GM18519 (cell line): ENCODE measurements around the gene ADAP1.

Experiments used
- ATAC-seq: cut with Tn5 transposase; IDR thresholded peaks from one replicate; pipeline ENCODE4 v1.9.1; 2021; ENCODE audit warnings: mild to moderate bottlenecking, moderate library complexity; ENCODE audit not compliant: unreplicated experiment, low FRiP score

The ADAP1 gene

GRCh38 chr7:871900-872537 is 82.5 kb downstream of the ADAP1 start:
- no peak for ATAC-seq

DNA sequence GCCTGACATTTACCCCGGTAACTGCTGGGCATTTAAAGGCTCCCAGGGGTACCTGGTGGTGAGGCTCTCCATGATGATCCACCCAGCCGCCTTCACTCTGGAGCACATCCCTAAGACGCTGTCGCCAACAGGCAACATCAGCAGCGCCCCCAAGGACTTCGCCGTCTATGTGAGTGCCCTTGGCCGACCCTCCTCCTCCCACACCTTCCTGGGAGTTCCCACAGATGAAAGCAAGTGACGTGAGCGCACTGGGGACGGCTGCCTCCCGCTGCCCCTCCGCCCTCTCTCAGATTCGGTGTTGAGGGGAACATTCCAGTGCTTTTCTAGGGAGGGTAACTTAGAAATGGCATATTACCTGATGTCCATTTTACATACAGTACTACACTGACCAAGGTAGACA is 85.1 kb downstream of the ADAP1 start:
- ATAC-seq: no peak

DNA sequence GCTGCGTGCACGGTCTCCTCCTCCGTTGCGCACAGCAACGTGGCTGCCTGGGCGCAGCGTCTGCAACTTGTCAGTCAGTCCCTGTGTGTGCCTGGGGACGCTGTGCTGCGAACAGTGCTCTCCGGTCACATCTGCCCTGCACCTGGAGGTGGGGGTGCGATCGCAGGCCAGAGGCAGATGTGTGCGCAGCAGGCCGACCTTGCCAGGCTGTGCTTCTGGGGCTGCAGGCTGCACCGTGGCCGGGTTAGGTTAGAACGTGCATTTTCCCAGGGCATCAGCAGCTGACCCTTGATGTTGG is 86.3 kb downstream of the ADAP1 start:
- no peak for ATAC-seq

- no peak for ATAC-seq
Observed at GRCh38 chr7:867406-868188, 86.9 kb downstream of the ADAP1 start.

DNA sequence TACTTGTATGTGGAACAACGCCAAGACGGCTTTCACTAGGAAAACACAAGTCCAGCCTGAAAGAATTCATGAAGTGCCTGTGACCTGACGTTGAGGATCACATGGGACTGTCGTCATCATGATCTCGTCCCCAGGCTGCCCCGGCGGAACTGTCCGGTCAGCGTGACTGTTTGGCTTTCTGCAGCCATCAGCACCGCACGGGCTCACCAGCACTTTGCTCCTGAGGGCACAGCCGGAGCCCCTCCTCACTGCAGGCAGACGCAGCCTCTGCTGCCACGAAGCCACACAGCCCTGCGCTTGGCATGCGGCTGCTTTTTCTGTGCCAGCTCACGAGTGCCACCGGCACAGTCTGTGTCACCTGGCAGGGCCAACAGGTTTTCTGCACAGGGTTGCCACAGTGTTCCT is 87.5 kb downstream of the ADAP1 start:
- no peak for ATAC-seq

- no peak for ATAC-seq
Observed at GRCh38 chr7:865921-866320, 88.6 kb downstream of the ADAP1 start.

DNA sequence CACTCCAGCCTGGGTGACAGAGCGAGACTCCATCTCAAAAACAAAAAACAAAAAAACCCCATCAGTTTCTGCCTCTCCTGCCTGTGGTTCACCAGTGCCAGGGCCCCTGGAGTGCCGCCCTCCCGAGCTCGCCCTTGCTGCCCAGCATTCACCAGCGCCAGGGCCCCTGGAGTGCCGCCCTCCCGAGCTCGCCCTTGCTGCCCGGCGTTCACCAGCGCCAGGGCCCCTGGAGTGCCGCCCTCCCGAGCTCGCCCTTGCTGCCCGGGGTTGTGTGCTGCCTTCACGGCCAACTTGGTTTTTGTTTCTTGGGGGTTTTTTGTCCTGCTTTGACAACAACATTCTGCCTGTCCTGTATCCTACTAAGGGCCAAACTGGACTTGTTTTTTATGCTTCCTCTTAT is 91.4 kb downstream of the ADAP1 start:
- ATAC-seq: no peak

- ATAC-seq: no peak
Observed at GRCh38 chr7:862157-862556, 92.3 kb downstream of the ADAP1 start.

GRCh38 chr7:861222-861621 is 93.3 kb downstream of the ADAP1 start:
- no peak for ATAC-seq

- no peak for ATAC-seq
Observed at GRCh38 chr7:860149-860548, 94.3 kb downstream of the ADAP1 start.

DNA sequence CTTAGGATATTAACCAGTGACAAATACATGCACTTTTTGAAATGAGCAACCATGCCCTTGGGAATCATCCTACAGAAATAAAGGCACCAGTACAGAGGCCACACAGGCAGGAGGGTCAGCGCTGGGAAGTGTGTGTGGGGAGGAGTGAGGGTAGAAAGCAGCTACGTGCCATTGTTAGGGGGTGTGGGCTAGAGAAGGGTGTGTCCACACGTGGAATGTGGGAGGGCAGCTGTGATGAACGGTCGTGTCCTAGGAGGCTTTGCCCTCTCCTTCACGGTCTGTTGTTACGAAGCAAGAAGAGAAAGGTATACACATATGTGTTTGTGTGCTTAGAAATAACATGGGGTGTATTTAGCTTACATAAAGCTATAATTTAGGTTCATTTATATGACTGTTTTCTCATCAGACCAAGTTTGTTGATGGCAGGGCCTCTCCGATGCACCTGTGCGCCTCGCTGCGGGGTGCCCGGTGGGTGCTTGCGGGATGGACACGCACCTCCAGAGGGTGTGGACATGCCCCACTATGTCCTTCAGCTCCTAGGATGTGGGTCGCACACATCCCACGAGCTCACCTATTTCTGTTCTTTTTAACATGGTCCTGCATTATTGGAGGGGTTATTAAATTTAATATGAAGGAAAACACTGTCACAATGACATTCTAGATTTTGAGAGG is 95.0 kb downstream of the ADAP1 start:
- no peak for ATAC-seq

- no peak for ATAC-seq
Observed at GRCh38 chr7:857661-858060, 96.8 kb downstream of the ADAP1 start.

DNA sequence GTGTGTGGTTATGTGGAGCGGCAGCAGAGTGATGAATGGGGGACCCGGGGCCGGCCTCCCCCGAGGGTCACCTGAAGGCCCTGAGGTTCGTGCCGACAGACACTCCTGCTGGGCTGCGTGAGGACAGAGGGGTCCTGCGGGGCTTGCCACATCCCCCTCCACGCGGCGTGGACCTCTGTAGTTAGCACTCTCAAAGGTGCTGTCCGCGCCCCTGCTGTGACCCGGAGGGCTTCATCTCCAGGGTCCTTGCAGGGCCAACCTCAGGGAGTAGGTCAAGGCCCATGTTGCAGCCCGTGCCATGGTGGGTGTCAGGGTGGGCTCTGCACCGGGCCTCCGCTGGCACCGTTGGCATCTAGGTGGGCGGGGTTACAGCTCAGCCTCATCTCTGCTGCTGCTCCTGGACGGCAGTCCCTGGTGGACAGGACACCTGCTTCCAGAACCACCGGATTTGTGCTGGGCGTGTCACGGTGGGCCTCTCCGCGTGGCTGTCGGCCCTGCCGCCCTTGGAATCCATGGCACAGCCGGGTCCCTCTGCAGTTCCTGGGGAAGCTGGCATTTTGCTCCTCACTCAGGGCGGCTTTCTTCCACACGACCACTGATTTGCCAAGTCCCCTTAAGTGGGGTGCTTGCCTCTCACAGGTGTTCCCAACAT is 97.9 kb downstream of the ADAP1 start:
- ATAC-seq: no peak

GRCh38 chr7:855686-856369 is 98.7 kb downstream of the ADAP1 start:
- ATAC-seq: no peak

- ATAC-seq: no peak
Observed at GRCh38 chr7:854118-854775, 100.2 kb downstream of the ADAP1 start.

DNA sequence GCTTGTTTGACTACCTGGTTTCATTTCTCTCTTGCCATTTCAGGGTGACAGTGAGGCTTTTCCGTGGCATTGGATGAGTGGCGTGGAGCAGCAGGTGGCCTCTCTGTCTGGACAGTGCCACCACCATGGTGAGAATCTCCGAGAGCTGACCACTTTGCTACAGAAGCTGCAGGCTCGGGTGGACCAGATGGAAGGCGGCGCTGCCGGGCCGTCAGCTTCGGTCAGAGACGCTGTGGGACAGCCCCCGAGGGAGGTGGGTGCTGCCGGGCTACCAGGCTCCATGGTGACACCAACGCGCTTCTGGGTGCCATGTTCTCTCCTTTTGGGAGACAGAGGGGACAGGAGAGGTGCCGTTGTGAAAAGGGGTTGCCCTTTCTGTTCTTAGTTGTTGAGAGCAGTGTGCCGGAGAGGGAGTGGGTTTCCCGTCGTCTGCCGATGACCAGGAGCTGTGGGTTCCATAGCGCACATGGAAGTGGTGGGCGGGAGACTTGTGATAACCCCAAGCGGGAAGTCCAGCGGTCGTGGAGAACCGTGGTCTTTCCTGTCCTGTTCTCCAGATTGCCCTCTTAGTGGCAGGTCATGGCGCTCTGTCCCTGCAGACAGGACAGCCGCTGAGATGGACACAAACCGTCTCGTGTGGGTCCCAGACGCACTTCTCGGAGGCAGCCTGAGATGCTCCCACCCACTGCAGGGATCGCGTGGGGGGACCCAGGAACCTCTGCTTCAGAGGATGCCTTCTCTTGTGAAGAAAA is 100.9 kb downstream of the ADAP1 start:
- ATAC-seq: no peak

DNA sequence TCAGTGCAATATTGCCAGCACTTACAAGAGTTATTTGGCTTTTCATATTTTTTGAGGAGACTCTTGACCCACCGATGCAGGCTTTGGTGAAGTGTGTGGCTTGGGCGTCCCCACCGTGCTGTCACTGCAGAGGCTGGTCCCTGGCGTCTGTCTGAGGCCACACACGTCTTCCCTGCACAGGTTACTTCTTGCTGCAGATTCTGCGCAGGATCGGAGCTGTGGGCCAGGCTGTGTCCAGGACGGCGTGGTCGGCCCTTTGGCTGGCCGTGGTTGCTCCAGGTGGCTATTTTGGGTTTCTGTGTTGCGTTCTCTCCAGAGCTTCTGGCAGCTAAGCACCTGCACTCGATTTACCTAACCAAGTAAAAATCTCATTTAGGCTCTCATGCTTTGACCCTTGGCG is 103.3 kb downstream of the ADAP1 start:
- no peak for ATAC-seq

- no peak for ATAC-seq
Observed at GRCh38 chr7:849781-850180, 104.7 kb downstream of the ADAP1 start.

DNA sequence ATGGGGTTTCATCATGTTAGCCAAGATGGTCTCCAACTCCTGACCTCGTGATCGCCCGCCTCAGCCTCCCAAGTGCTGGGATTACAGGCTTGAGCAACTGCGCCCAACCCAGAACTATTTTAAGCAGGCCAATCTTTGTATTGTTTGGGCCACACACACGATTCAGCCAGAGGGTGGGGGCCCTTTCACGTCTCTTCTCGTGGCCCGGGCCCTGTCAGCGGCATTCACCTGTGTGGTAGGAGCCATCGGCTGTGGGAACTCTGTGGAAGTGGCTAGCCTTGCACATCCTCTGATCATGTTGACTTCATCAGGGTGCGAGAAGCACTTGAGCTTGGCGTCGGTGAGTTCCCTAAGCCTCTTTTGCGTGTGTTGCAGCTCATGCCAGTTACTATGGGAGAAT is 105.3 kb downstream of the ADAP1 start:
- no peak for ATAC-seq
